ENCODE results near the gene SIGLEC6. TPM values are rescaled to one million over a fixed set of nuclear protein-coding genes. Genes with fewer than 3 reads are reported as not detected.

Gene SIGLEC6
- 1.6 TPM for total RNA-seq

DNA sequence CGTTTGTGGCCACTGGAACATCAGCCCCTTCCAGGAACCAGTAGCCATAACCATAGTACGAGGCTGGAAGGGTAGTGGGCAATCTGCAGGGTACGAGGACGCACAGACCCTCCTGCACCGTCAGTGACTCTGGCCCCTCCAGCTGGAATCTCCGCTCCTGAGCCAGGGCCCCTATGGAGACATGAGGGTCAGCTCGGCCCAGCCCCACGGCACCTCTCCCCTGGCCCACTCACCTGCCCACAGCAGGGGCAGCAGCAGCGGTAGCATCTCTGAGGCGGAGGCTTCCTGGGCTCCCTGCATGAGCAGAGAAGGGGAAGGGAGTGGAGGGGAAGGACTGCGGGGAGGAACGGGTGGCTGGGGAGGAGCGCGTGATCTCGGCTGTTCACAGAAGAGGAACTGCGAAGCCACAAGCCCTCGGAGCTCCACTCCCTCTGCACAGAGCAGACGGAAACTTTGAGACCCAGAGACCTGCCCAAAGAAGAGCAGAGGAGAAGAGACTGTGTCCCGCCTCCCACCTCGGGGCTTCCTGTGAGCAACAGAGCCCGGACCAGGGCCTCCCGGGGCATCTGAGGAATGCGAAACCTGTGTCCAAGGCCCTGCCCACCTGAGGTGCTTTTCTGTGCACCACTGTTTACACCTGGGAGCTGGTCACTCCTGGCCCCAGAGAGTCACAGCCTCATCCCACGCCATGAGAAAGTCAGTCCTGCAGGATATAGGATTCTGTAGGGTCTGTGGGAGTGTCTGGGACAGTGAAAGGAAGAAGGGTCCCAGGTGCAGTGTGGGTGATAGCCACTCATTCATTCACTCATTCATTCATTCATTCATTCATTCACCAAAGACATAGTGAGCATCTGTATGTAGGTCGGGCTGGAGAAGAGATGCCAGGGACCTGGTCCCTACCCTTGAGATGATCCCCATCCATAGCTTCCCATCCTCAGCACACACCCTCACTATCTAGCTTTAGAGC is at the start of gene SIGLEC6:
Gene SIGLEC6 (minus strand): TSS at position 322 of the 967 bp plus-strand sequence. CDS start 22 bp downstream, at position 300.
- DNase-seq = no peak

DNA sequence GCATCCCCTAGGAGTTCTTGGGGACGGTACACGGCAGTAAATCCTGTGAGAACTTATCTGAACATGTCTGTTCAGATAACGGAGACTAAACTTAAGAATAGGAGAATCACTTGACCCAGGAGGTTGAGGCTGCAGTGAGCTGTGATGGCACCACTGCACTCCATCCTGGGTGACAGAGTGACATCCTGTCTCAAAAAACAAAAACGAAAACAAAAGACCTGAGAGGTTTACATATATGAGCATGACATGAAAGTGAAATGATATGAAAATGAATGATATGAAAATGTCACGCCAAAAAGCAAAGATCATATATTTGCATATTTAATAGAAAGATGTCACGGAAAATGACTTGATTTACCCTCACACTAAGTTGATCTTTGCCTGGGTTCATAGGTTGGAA is 45.4 kb upstream of the SIGLEC6 start:
- no peak for DNase-seq

DNA sequence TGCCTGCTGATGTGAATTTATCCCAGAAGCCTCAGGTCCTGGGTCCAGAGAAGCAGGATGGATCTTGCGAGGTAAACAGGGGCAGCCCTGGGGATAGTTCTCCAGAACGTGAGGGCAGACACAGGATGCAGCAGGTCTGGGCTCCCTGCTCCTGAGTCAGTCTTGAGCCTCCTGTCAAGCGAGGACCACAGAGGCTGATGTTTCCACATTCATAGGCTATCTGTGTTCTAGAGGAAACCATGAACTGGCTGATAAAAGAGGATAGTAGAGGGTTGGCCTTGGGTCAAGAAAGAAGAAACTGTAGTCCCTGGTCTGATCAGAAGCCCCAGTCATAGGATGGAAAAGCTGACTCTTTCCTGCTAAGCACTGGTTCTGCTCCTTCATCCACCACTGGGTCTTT is 41.9 kb upstream of the SIGLEC6 start:
- no peak for DNase-seq

GRCh38 chr19:51572908-51573307 is 41.4 kb upstream of the SIGLEC6 start:
- no peak for DNase-seq

DNA sequence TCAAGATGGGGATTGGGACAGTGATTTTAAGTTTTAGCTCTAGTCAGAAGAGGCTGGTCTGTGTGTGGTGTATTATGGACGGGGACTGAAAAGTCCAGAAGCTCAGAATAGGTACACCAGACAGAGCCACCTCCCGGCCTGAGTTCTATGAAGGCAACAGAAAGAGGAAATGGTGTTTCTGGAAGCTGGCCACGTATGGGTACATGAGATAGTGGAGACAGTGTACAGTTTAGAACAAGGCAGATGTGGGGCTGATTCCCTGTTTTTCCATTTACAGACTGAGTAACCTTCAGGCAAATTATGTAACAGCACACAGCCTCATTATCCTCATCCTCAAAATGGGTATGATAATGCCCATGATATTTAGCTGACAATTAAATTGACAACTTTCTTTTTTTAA is 40.9 kb upstream of the SIGLEC6 start:
- DNase-seq = no peak

DNA sequence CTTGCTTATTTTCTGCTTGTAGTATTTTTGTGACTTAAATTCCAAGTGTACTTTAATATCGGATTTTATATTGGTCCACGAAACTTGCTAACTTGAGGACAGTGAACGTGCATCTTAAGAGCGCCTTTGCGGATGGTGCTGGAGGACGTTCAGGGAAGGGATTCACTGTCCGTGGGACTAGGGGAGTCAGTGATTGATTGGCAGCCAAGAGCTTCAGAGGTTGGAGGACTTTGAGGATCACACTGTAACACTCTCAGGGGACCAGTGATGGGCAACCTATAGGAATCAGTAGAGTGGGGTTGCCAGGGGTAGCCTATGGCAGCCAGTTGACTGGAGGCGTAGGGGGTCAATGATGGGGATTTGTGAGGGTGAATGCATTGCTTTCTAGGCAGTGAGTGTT is 40.1 kb upstream of the SIGLEC6 start:
- DNase-seq = no peak

DNA sequence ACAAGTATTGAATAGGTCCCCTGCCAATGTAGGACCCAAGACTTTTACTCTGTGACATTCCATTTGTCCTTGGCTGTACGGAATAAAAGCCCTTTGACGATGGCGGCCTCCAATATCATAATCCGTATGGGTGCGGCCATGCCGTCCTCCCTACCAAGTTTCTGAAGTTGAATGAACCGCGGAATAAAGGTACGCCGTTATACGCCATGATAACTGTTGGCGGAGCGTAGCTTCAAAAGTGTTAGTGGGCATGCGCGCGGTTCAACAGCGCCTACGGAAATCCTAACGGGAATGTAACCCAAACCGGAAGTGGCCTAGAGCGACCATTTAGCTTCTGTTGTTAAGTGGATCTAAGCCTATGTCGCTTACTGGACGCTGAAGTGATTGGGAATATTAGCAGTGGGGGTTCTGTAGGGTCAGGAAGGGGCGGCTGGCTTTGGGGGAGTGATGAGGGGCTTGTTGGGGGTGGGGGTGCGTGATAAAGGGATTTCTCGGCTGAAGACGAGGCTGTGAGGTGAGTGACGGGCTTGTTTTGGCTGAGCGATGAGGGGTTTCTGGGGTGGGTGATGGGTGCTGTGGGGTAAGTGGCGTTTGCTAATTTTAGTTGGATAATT is 39.6 kb upstream of the SIGLEC6 start, which contains the start of gene ZNF175:
Gene ZNF175 (plus strand): TSS at position 322 of the 614 bp plus-strand sequence. CDS start 2,047 bp downstream, outside the sequence.
- peak; percentile 98 for DNase-seq

DNA sequence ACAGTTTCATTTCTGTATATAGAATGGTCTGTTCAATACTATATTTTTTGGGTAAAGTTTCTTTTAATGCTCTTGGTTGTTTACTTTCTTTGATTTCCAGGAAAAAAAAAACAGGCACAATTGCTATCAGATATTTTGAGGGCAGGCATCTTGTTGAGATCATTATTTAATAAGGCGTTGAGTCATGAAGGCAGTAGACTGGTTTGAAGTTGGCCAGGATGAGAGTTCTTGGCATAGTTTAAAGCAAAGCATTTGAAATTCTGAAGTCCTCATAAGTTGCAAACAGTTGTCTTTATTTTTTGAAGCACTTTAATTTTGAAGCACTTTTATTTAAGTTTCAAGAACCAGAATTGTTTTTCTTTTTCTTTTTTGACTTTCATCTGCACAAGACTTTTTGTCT is 37.0 kb upstream of the SIGLEC6 start:
- no peak for DNase-seq

DNA sequence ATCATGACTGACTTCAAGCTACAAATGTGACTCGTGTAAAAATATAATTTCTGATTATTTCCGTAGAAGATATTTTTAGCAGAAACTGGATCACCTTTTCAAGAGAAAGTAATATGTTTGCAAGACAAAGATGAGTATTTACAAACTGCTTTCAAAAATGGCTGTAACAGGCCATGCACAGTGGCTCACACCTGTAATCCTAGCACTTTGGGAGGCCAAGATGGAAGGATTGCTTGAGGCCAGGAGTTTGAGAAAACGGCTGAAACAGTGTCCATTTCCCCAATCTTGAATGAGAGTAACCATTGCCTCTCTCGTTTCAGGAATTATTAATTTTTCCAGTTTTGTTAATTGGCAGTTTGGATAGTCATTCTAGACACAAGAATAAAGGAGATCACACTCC is 36.1 kb upstream of the SIGLEC6 start:
- DNase-seq = no peak

- no peak for DNase-seq
Observed at GRCh38 chr19:51566489-51567100, 35.1 kb upstream of the SIGLEC6 start.

DNA sequence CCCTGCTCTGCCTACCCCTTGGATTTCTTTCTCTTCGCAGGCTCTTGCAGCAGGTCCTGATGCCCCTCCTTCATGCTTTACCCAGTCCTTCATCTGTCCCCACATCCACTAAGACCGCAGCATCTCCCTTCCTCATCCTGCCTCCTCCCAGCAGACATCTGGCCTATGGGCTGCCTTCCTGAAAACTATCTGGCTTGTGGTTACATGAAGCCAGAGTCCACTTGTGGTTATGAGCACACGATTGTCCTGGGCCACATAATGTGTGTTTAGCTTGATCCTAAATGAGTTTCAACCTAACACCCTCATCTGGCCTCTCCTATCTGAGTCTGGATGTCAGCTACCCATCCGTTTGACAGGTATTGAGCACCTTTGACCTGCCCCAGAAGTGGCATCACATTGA is 34.1 kb upstream of the SIGLEC6 start:
- no peak for DNase-seq

DNA sequence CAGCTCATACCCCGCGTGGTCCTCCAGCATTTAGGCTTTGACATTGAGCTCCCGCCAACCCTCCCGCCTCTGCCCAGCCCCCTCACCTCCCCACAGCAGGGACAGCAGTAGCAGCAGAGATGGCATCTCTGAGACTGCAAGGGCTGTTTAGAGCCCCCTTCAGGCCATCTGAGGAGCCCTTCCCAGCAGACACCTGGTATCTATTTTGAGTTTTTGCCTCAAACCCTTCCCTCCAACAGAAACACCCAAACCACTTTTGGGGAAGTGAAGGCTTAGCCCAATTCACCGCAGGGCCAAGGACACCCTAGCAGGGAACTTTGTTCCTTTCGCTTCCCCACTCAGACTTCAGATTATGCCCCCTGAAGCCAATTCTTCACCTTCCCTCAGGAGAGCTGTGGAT is 33.3 kb upstream of the SIGLEC6 start:
- no peak for DNase-seq

DNA sequence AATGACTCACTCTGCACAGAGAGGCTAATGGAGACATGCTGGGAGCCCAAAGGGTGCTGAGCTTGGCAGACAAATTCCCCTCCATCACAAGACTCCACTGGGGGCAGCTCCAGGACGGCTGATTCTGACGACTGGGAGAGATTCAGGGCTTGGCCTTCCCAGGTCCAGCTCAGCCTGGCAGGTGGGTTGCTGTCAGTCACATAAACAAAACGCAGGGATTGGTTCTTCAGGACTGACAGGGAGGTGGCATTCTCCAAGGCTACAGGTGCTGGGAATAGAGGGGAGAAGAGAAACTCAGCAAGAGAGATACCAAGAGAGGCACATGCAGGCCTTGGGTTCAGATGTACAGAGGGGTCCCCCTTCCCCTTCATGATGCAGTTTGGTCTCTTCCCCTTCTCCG is 28.9 kb upstream of the SIGLEC6 start:
- DNase-seq = no peak

- DNase-seq = no peak
Observed at GRCh38 chr19:51559240-51559639, 27.8 kb upstream of the SIGLEC6 start.

DNA sequence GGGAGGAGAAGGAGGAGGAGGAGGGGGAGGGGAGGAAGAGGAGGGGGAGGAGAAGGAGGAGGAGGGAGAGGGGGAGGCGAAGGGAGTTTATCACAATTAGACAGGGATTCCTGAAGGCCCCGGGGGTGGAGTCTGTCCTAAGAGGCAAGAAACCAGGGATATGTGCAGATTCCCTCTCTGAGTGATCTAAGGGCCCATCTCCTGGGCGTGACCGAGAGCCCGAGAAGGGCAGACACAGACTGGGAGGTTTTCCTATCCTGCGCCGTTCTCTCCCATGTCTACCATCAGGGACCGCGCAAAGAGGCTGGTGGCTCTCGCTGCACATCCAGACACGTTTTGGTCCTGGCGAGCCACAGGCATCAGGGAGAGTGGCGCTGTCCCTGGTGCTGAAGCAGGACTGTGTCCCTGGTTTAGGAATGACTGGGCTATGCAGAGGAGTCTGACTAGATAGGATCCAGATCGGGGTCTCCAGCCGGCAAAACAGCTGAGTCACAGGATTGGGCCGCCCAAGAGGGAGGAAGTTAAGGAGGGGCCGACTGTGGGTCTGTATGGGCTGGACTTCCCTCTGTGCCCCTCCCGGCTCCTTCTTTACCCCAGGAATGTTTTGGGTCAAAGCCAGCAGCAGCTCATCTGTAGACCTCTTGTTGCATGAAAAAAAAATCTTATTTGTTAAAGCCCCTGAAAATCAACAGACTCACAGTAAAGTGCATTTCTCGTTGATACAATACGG is 21.7 kb upstream of the SIGLEC6 start:
- DNase-seq = no peak

- DNase-seq = no peak
Observed at GRCh38 chr19:51552608-51552995, 21.1 kb upstream of the SIGLEC6 start.

DNA sequence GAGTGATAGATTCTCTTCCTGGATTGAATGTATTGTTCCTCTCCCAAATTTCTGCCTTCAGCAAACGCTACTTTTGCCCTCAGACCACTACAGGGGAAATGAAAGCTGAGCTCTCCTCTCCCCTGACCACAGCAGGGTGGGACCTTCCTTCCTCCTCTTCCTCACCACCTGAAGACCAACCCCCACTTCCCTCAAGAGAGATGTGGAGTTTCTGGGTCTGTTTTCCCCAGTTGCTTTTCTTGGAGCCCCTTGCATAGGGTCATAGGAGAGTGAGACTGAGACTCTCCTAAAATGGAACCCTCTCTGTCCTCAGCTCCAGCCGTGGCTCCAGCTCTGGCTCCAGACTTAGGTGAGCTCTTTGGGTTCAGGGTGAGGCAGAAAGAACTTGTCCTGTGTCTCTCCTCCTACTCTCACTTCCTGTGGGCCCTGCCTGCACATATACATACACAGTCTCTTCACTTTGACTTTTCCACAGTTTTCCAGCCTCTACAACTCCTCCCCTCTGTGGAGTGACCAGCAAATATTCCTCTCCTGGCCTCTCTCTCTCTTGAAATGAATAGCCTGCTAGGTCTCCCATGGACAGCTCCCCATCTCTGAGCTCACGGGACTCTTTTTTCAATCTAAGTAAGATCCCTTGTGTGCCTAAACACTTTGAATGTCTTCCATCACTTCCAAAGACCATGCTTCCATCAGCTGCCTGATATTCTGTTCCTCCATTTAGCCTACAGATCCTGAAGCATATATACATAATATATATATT is 20.4 kb upstream of the SIGLEC6 start:
- no peak for DNase-seq

DNA sequence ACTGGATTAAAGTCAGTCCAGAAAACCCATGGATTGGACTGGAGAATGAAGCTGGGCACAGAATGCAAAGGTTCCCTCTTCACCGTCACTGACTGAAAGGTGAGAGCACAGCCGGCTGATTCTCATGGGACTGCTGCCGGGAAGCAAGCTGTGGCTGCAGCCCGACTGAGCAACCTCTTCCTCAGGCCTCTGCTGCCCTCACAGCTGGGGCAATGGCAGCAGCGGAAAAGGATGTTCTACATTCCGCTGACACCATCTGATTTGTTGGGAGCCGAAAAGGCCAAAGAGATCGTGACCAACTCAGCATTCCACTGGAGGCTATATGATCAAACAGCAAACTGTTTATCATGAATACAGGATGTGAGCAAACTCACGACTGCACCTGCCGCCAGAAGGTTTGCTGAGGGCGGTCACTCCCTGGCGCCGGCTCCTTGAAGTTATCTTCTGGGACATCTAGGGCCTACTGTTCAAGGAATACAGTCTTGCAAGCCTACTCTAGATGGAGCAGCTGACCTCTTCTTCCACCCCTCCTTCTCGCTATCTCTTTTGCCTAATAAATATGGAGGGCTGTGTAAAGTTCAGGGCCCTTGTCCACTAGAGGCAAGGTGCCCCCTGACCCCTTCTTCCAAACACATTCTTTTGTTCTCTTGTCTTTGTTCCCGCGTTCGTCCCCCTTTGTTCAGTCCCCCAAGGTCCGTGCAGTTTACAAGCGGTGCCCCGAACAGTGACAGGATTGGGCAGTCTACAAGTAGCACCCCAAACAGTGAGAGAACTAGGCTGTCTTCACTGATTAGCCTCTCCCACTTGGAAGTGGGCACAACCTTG is 19.6 kb upstream of the SIGLEC6 start:
- no peak for DNase-seq

DNA sequence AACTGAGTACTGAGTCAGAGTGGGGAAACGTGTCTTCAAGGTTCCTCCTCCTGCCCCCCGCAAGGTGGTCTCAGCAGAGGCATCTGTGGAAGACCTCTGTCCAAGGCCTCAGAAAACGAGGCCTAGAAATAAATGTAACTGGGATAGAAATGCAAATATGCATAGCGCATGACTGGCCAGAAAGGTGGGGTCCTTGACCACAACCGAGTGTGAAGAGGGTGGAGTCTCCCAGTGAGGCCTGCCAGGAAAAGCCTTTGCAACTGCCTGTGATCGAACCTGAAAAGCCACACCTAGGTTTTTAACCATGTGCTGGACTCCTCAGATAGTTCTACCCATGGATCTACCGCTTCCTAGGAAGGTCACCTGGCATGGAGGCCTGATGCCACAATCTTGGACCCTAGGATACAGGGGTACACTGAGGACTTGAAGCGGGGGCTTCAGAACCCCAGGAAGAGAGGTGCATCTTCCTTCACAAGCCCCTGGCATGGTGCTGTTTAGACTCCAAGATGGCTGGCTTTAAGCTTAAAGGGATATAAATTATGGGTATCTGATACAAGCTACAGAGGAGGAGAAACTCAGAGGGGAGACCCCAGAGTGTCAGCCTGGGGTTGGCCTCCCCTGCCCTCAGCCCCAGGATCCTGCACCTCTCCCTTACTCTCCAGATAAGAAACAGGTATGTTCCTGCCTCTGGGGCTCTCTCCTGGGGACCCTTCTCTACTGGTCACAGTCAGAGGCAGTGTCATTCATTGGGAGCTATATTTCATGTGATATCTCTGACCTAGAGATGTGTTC is 18.3 kb upstream of the SIGLEC6 start:
- DNase-seq = no peak

DNA sequence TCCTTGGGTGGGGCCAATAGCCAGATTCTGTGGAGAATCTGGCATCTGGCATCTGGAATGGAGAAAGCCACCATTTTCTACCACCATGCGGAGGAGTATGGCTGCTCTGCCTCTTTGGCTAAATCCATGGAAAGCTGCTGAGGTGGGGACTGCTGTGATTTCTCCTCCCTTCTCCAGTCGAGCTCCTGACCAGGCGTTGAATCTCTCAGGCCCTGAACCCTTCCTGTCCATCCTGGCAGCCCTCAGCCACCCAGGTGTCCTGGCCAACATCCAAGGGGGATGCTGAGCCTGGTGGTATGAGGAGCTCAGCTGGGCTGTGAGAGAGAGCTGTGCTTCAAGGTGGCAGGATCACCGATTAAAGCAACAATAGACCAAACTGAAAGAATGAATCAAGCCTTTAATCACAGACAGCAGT is 17.4 kb upstream of the SIGLEC6 start:
- no peak for DNase-seq

Data from skin of body (tissue), 2 donors.